HCEC 1CT (cell line): ENCODE measurements around the gene PRKCZ.

Experiments
- DNase-seq: peaks from one replicate; pipeline ENCODE4 v3.0.0-alpha.2; 2017

Gene PRKCZ

GRCh38 chr1:2163205-2163604 lies 113.0 kb downstream of the PRKCZ start:
- no peak for DNase-seq

DNA sequence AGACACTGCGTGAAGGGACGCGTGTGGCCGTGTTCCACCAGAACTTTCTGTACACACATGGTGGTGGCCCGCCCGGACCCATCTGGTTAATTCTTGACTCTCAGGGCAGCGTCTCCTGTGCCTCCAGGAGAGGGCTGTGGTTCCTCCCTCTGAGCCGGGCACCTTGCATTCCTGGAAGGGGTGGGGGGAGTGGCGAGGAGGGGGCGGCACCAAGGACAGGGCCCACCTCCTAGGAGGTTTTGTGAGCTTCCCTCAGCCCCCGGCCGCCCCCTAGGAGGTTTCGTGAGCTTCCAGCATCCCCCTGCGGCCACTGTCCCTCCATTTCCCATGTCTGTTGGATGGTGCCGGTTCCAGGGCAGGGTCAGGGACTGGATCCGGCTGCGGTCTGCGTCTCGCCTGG lies 115.4 kb downstream of the PRKCZ start:
- no peak for DNase-seq

GRCh38 chr1:2166254-2166653 lies 116.0 kb downstream of the PRKCZ start:
- DNase-seq = no peak

GRCh38 chr1:2166695-2167094 lies 116.5 kb downstream of the PRKCZ start:
- DNase-seq = no peak

DNA sequence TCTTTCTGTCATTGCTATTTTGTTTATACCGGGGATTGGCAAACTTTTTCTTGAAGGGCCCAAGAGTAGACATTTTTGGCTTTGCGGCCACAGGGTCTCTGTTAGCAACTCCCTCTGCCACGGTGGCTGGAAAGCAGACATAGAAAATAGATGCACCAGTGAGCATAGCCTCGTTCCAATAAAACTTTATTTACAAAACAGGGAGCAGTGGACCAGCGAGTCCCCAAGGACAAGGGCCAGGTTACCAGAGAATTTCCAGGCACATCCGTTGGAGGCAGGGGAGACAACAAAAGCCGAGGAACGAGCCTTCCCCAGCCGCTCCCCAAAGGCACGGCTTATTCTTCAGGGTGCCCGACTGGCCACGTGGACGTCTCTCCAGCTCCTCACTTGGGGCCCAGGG lies 117.9 kb downstream of the PRKCZ start:
- DNase-seq = no peak

GRCh38 chr1:2168535-2168934 lies 118.3 kb downstream of the PRKCZ start:
- no peak for DNase-seq

DNA sequence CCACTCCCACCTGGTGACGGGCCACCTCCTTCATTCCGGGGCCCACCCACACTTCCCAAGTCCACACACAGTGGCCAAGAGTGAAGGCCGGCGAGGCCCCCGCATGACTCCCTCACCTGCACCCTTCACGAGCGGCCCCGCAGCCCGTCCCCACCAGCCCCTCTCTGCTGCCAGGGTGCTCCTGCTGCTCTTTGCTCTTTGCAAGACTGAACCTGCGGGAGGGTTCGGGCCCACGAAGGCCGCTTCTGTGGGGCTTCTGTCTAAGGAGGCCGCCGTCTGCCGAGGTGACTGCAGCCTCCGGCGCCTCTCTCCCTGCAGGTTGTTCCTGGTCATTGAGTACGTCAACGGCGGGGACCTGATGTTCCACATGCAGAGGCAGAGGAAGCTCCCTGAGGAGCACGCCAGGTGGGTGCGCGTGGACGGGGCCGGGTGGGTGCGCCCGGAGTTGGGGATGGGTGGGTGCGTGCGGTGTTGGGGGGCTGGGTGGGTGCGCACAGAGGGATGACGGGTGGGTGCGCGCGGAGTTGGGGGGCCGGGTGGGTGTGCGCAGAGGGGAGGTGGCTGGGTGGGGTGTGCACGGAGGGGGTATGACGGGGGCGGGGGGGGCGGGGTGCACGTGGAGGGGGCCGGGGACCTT lies 119.1 kb downstream of the PRKCZ start:
- no peak for DNase-seq

DNA sequence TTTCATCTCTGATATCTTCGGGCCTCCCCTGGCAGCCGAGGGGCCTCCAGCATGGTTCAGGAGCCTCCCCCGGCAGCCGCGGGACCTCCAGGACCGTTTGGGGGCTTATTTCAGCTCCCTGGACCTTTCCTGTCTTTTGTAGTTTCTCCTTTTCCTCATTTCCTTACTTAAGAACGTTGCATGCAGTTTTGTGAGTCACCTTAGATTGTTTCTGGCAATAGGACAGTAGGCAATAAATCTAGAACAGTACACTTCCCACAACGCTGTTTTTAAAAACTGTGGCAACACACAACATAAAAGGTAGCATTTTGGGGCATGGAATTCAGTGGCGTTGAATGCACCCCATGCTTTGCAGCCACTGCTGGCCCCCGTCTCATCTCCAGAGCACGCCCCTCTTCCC lies 120.0 kb downstream of the PRKCZ start:
- DNase-seq = peak; percentile 19

- DNase-seq = no peak
These were observed 121.8 kb downstream of the PRKCZ start for GRCh38 chr1:2172012-2172411.

DNA sequence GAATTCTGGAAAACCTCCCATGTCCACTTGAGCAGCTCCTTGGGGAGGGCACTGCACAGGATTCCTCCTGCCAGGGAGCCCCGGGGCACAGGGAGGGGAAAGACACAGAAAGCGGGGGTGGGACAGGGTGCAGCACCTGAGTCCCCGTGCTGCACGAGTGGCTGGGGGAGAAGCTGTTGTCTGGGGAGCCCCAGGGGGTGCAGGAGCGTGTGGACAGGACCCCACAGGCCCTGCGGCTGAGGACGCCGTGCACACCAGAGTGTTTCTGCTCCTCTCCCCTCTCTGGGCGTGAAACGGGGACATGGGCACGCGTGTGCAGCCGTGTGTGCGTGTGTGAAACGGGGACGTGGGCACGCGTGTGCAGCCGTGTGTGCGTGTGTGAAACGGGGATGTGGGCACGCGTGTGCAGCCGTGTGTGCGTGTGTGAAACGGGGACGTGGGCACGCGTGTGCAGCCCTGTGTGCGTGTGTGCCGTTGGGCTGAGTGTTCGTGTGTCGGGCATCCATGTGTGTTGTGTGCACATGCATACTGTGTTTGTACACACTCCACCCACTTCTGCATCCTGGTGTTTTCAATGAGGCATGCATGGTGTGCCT lies 122.4 kb downstream of the PRKCZ start:
- DNase-seq = no peak

DNA sequence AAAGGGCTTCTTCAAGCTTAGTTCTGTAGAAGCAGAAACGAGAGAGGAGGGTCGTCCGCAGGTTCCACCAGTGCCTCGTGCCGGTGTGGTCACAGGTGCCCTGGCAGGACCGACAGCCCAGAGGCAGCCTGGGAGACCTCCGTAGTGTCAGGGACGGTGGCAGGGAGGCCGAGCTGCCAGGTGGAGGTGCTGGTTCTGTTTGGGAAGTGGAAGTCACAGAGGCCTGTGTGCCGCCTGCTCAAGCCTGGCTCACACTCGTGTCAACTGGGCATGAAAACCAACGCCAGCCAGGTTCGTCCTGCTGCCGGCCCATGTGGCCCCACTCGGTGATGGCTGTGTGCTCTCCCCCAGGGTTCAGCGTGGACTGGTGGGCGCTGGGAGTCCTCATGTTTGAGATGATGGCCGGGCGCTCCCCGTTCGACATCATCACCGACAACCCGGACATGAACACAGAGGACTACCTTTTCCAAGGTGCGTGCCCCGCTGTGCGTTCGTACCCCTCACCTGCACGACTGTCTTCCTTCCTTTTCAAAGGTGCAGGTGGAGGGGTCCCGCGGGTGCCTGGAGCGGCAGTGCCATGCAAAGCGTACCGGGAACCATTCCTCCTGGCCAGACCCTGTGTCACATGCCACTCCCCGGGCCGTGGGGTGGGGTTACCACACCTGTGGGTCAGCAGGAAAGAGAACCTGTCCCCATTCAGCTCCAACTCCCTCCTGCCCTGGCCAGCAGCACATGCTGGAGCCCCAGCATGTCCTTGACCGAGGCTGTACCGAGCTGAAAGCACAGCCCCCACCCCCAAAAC lies 123.5 kb downstream of the PRKCZ start:
- no peak for DNase-seq

- DNase-seq = peak; percentile 52
These were observed 124.3 kb downstream of the PRKCZ start for GRCh38 chr1:2174348-2175054.

DNA sequence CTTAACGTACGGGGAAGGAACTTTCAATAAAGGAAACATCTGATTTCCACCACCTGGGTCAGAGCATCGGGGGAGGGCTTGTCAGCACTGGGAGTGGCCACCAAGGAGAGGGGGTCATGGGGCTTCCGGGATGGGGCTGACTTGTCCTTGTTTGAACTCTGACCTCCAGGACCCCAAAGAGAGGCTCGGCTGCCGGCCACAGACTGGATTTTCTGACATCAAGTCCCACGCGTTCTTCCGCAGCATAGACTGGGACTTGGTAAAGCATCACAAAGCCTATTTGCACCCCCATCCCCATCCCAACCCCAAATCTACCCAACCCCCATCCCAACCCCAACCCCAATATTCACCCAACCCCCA lies 124.8 kb downstream of the PRKCZ start:
- no peak for DNase-seq

DNA sequence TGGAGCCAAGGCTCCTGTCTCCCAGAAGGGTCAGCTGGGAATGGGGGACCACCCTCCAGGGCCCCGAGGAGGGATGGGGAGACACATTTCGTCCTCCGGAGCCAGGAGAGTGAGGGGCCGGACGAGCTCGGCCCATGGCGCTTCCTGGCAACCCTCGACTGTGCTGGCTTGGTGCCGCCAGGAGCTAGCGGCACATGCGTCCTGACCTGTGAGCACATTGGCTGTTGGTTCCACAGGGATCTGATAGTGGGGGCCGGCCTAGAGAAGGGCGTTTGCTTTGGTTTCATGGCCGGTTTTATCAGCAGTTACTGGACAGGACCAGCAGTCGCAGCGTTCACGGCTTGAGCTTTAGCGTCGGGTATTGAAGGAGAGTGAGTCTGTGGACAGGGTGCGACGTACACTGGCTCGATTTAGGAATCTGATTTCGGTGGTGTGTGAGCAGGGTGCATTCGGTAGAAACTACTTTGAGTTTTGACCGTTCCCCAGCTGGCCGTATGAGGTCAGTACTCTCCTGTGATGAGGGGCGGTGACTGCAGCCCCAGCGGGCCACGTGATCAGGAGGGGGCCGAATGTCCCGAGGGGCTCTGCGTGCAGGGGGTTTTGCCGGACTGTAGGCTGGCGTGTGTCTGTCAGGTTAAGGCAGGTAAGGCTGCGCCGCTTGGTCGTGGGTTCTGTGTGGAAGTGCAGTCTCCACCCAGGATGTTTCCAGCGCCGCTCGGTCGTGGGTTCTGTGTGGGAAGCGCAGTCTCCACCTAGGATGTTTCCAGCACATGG lies 125.7 kb downstream of the PRKCZ start:
- no peak for DNase-seq

- no peak for DNase-seq
These were observed 126.4 kb downstream of the PRKCZ start for GRCh38 chr1:2176615-2177014.

- DNase-seq = no peak
These were observed 127.3 kb downstream of the PRKCZ start for GRCh38 chr1:2177541-2177940.

GRCh38 chr1:2177946-2178538 lies 127.8 kb downstream of the PRKCZ start:
- no peak for DNase-seq

DNA sequence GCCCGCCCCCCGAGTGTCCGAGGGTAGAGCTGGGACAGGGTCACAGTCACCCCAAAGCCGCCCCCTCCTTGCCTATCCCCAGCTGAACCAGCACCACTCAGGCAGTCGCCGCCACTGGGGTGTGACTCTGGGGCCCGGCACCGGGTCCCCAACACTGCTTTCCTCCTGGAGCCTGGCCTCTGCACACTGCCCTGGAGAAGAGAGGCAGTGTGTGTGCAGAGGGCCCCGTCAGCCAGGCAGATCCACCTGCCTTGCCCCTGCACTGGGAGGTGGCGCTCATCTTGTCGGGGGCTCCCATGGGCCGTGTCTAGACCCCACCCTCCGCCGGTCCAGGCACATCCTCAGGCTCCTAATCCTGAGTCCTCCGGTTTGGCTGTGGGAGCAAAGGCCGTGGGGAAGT lies 128.7 kb downstream of the PRKCZ start:
- no peak for DNase-seq

DNA sequence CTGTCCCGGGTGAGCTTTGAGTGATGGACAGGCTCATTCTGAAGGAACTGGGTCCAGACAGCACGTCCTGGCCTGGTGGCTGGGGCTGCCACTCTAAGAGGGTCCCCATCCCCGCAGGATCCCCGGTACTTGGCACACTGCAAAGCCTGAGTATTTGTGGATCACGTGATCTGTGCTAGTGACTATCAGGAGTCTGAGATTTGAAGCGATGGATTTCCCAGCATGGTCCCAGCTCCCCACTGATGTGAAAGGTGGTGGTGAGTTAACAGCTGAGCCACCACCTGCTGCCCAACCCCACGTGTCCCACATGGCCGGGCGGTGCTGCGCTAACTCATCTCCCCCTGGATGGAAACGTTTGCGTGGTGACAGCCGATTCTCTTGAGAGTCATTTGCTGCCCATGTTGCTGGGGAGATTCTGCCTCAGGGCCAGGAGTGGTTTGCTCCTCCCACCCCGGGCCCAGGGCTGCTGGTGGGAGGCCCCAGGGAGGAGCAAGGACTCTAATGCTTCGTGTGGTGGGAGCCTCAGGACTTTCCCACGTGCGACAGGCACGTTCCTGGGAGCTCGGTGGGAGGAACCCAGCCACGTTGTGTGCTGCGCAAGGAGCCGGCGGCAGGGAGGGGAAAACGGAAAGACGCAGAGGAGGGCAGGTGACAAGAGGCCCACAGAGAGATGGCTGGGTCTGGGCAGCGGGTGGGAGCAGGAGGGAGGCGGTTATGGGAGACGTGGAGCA lies 129.2 kb downstream of the PRKCZ start:
- no peak for DNase-seq

DNA sequence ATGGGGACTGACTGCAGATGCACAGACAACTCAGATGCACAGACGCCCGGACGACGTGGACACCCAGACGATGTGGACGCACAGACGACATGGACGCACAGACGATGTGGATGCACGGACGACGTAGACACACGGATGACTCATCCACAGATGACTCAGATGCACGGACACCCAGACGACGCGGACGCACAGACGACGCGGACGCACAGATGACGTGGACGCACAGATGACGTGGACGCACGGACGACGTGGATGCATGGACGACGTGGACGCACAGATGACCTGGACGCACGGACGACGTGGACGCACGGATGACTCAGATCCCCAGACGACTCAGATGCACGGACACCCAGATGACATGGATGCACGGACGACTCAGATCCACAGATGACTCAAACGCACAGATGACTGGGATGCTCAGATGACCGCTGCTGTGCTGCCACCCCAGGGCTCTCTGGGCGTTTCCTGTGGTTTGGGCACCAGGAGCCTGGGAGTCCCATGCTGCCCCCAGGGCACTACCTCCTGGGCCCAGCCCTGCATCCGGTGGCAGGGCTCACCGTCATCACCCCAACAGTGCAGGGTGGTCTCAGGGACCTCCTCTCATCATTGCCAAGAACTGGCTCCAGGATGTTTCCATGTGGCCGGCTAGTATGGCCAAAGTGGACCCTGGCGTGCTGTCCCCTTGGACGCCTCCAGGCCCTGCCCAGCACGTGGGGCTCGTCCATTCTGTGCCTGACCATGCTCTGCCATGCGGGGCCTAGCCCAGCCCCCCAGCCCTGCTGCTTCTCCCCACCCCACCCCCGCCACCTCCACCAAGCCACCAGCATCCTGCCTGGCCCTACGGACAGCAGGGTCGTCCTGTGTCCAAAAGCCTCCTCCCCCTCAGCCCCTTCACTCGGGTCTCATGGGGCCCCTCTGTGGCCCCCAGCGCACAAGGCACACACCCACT lies 130.4 kb downstream of the PRKCZ start:
- peak; percentile 35 for DNase-seq

- DNase-seq = no peak
These were observed 131.1 kb downstream of the PRKCZ start for GRCh38 chr1:2181271-2181670.
